Nephron progenitor cell (in vitro differentiated cells): ENCODE results near the gene BLZF1.
"Not testable (repeated sequence)": the region's sequence is repeated elsewhere in the genome, so short reads cannot be mapped to it uniquely, and the experiment has no call there.

Source experiments
- DNase-seq: peaks from one replicate; pipeline ENCODE4 v3.0.0; 2021
- H3K27ac Mint-ChIP-seq: 2 replicates; pipeline ENCODE4 v1.8.0; 2021; ENCODE audit warnings: mild to moderate bottlenecking, moderate library complexity, mixed read lengths
- H3K27me3 Mint-ChIP-seq: 2 replicates; pipeline ENCODE4 v1.8.0; 2021; ENCODE audit warnings: mild to moderate bottlenecking, low read depth, mixed read lengths; ENCODE audit not compliant: poor library complexity
- H3K36me3 Mint-ChIP-seq: 2 replicates; pipeline ENCODE4 v1.8.0; 2021; ENCODE audit warnings: low read depth, mixed read lengths
- H3K4me1 Mint-ChIP-seq: 2 replicates; pipeline ENCODE4 v1.8.0; 2021; ENCODE audit warnings: mixed read lengths
- H3K4me3 Mint-ChIP-seq: 2 replicates; pipeline ENCODE4 v1.8.0; 2021; ENCODE audit warnings: mild to moderate bottlenecking, moderate library complexity, mixed read lengths
- H3K9me3 Mint-ChIP-seq: 2 replicates; pipeline ENCODE4 v1.8.0; 2021; ENCODE audit warnings: mild to moderate bottlenecking, moderate library complexity, mixed read lengths
- TF ChIP-seq, protein P1 (sequence below): fragments of 200-600 bp; sonication (generic); IDR thresholded peaks from 2 replicates; pipeline ENCODE4 v1.5.0; 2021; ENCODE audit warnings: antibody characterized with exemption

Gene BLZF1

DNA sequence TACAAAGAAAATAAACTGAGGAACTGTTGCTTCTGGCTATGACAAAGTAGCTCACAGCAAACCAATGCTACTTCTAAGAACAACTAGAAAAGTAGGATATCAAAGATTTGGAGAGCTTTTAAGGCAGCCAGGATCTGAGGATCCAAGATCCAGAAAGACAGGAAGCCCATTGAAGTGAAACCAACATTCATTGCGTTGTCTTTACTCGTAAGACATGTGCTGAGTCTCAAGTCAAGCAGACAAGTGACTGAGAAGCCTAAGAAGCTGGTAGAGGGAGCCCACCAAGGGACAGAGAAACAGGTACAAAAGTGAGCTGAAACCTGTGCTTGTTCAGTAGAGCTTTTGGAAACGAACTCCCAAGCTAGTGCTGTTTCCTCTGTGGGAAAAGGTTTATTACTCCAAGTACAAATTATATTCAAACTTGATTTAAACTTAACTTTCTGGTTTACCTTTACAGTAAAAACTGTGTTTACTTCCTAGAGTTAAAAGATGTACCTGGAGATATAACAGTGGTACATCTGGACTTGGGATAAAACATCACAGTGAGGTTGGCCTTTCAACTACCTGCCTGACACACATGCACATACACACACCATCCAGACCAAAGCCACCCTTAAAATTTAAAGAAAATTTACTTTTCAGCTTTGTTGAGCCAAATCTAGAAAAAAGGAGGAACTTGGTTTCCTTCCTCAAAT lies 41.6 kb upstream of the BLZF1 start:
- Mint-ChIP-seq H3K4me1 (no peaks in the 10 kb centered on the region), H3K27ac (no peak overlapping the region), H3K9me3 (peaks cover 28% of the 10 kb centered on the region), H3K36me3 (peaks cover 41% of the 10 kb centered on the region), H3K4me3 (no peak overlapping the region), H3K27me3 (no peaks in the 10 kb centered on the region)
- no peak for DNase-seq
- TF ChIP-seq, protein P1, sequence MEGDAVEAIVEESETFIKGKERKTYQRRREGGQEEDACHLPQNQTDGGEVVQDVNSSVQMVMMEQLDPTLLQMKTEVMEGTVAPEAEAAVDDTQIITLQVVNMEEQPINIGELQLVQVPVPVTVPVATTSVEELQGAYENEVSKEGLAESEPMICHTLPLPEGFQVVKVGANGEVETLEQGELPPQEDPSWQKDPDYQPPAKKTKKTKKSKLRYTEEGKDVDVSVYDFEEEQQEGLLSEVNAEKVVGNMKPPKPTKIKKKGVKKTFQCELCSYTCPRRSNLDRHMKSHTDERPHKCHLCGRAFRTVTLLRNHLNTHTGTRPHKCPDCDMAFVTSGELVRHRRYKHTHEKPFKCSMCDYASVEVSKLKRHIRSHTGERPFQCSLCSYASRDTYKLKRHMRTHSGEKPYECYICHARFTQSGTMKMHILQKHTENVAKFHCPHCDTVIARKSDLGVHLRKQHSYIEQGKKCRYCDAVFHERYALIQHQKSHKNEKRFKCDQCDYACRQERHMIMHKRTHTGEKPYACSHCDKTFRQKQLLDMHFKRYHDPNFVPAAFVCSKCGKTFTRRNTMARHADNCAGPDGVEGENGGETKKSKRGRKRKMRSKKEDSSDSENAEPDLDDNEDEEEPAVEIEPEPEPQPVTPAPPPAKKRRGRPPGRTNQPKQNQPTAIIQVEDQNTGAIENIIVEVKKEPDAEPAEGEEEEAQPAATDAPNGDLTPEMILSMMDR, result no peak

DNA sequence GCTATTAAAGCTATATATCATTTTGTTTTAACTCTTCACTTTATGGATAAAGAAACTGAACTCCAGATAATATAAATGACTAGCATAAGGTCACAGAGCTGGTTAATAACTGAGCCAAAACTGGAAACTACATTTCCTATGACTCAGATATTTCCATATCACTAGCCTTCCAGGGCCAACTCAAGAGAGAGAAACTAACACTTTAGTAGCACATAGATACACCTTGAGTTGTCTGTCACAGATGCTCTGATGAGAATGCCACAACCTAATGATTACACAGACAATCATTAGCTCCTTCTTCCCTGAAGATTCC lies 41.1 kb upstream of the BLZF1 start:
- Mint-ChIP-seq H3K36me3 (peaks cover 46% of the 10 kb centered on the region), H3K4me3 (no peak overlapping the region), H3K27ac (no peak overlapping the region), H3K4me1 (no peaks in the 10 kb centered on the region), H3K27me3 (no peaks in the 10 kb centered on the region), H3K9me3 (peaks cover 34% of the 10 kb centered on the region)
- TF ChIP-seq, protein P1, result no peak
- no peak for DNase-seq

DNA sequence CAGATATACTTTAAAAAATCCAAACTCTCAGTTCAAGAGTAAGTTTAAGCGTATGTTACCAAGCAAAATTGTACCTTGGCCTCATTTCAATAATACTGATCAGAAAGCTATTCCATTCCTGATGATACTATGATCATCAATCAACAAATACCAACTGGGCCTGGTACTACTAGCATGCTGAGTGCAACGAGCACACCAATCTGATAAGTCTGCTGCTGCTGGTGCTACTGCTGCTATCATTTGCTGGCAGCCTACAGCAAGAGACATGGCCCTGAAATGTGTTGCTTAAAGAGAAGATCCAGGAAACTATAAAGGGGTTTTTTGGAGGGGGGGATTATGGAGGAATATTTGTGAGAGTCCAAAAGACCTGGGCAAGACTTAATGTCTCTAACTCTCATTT lies 40.1 kb upstream of the BLZF1 start:
- Mint-ChIP-seq H3K27ac (no peak overlapping the region), H3K4me1 (no peaks in the 10 kb centered on the region), H3K4me3 (no peak overlapping the region), H3K9me3 (peaks cover 43% of the 10 kb centered on the region), H3K36me3 (peaks cover 47% of the 10 kb centered on the region), H3K27me3 (no peaks in the 10 kb centered on the region)
- TF ChIP-seq, protein P1, result no peak
- DNase-seq, result no peak

DNA sequence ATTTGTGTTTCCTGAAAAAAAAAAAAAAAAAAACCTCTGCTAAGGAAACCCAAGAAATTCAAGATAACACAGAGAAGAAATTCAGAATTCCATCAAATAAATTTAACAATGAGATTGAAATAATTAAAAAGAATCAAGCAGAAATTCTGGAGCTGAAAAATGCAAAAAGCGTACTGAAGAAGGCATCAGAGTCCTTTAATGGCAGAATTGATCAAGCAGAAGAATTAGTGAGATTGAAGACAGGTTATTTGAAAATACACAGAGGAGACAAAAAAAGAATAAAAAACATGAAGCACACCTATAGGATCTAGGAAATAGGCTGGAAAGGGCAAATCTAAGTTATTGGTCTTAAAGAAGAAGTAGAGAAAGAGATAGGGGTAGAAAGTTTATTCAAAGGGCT lies 38.6 kb upstream of the BLZF1 start:
- no peak overlapping the region for H3K4me3 Mint-ChIP-seq

DNA sequence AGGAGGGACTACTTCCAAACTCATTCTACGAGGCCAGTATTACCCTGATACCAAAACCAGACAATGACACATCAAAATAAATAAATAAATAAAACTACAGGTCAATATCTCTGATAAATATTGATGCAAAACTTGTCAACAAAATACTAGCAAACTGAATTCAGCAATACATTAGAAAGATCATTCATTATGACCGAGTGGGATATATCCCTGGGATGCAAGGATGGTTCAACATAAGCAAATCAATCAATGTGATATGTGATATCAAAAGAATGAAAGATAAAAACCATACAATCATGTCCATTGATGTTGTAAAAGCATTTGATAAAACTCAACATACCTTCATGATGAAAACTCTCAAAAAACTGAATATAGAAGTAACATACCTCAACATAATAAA lies 37.1 kb upstream of the BLZF1 start:
- no peak overlapping the region for H3K27ac Mint-ChIP-seq
- no peaks in the 10 kb centered on the region for H3K27me3 Mint-ChIP-seq
- peaks cover 71% of the 10 kb centered on the region for H3K36me3 Mint-ChIP-seq
- no peaks in the 10 kb centered on the region for H3K4me1 Mint-ChIP-seq
- no peak for DNase-seq
- no peak overlapping the region for H3K4me3 Mint-ChIP-seq
- H3K9me3 Mint-ChIP-seq, result peaks cover 69% of the 10 kb centered on the region
- TF ChIP-seq, protein P1, result no peak

More for the DNA sequence above, 38.6 kb upstream of the BLZF1 start:
- TF ChIP-seq, protein P1, result no peak
- H3K27me3 Mint-ChIP-seq, result no peaks in the 10 kb centered on the region
- no peaks in the 10 kb centered on the region for H3K4me1 Mint-ChIP-seq
- no peak overlapping the region for H3K27ac Mint-ChIP-seq
- DNase-seq, result no peak
- H3K9me3 Mint-ChIP-seq, result peaks cover 56% of the 10 kb centered on the region
- peaks cover 57% of the 10 kb centered on the region for H3K36me3 Mint-ChIP-seq

DNA sequence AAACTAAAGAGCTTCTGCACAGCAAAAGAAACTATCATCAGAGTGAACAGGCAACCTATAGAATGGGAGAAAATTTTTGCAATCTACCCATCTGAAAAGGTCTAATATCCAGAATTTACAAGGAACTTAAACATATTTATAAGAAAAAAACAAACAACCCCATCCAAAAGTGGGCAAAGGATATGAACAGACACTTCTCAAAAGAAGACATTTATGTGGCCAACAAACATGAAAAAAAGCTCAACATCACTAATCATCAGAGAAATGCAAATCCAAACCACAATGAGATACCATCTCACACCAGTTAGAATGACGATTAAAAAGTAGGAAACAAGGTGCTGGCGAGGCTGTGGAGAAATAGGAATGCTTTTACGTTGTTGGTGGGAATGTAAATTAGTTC lies 33.3 kb upstream of the BLZF1 start:
- not testable (repeated sequence) for H3K27ac Mint-ChIP-seq, DNase-seq, H3K27me3 Mint-ChIP-seq, H3K4me3 Mint-ChIP-seq, H3K4me1 Mint-ChIP-seq
- H3K9me3 Mint-ChIP-seq, result peaks cover 71% of the 10 kb centered on the region
- peaks cover 88% of the 10 kb centered on the region for H3K36me3 Mint-ChIP-seq

DNA sequence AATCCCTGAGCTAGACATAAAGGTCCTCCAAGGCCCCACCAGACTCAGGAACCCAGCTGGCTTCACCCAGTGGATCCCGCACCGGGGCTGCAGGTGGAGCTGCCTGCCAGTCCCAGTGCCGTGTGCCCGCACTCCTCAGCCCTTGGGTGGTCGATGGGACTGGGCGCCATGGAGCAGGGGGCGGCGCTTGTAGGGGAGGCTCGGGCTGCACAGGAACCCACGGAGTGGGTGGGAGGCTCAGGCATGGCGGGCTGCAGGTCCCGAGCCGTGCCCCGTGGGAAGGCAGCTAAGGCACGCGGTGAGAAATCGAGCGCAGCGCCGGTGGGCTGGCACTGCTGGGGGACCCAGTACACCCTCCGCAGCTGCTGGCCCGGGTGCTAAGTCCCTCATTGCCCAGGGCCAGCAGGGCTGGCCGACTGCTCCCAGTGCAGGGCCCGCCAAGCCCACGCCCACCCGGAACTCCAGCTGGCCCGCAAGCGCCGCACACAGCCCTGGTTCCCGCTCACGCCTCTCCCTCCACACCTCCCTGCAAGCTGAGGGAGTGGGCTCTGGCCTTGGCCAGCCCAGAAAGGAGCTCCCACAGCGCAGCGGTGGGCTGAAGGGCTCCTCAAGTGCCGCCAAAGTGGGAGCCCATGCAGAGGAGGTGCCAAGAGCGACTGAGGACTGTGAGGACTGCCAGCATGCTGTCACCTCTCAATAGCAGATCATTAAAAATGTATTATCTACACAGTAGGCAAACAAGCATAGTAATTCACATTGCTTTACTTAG lies 30.9 kb upstream of the BLZF1 start:
- H3K36me3 Mint-ChIP-seq, result peaks cover 80% of the 10 kb centered on the region
- not testable (repeated sequence) for H3K4me1 Mint-ChIP-seq, DNase-seq, H3K27ac Mint-ChIP-seq, H3K4me3 Mint-ChIP-seq, H3K27me3 Mint-ChIP-seq
- H3K9me3 Mint-ChIP-seq, result peaks cover 58% of the 10 kb centered on the region
